ENCODE measurements around the gene MOB4. TPM values are rescaled to one million over a fixed set of nuclear protein-coding genes. Genes with fewer than 3 reads are reported as not detected.

Gene MOB4
- total and polyA plus RNA-seq, 10 of the 15 experiments (the other 5 are each of a cell fraction or from before 2014, with no cell fraction given): 13.5 to 44.2 (median 32.4) TPM

DNA sequence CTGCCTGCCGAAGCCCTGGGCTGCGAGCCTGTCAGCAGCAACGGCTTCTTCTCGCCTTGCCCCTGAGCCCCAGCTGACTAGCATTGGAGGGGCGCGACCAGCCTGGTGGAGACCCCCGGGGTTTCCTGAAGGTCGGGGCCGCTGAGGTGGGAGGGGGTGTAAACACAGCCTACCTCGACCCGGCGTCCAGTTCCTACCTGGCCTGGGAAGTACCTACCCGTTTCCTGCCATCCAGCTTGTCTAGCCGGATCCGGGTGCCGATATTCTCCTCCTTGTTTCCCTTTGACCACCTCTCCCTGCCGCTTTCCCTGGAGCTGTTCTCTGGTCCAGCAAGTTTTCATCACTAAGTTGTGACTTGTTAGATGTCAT lies 511 bp downstream of the MOB4 start:
- Histone ChIP-seq H4K20me1 (ENCODE audit: control insufficient read depth, insufficient read depth) (no peaks in the 10 kb centered on the region), H3K9ac (ENCODE audit: control insufficient read depth, insufficient read depth, low read length) (peak overlapping the region; percentile 95), H3K36me3 (ENCODE audit: control insufficient read depth in 2 of 2, insufficient read depth in 2 of 2, low read length in 1 of 2) (no peaks in the 10 kb centered on the region), H3K79me2 (ENCODE audit: control insufficient read depth, insufficient read depth, low read length) (peaks cover 59% of the 10 kb centered on the region), H3K27ac (ENCODE audit: control insufficient read depth, insufficient read depth) (peak overlapping the region; percentile 95), H3K4me1 (ENCODE audit: control insufficient read depth, insufficient read depth, low read length) (peaks cover 7% of the 10 kb centered on the region), H3K27me3 (replicated peaks in 1 of 2; ENCODE audit: control insufficient read depth in 2 of 2, insufficient read depth in 2 of 2, low read length in 1 of 2) (no peaks in the 10 kb centered on the region), H3K4me2 (ENCODE audit: control insufficient read depth, insufficient read depth) (peak overlapping the region; percentile 82; the same call in 1 of the 2 replicates), H3K4me3 (peak overlapping the region; percentile 99), H2AFZ (ENCODE audit: control insufficient read depth, low read depth, low read length) (peak overlapping the region; percentile 94), H3K9me3 (replicated peaks; ENCODE audit: control insufficient read depth, insufficient read depth, low read length) (peaks cover 5% of the 10 kb centered on the region)
- TF ChIP-seq IKZF2 (IDR thresholded peaks at IDR 0.05) (peak in 1 of 2 experiments; percentile 20; a peak in 1 of 4 replicates), CREM (IDR thresholded peaks at IDR 0.05; ENCODE audit: low read depth) (no peak)
- ATAC-seq (peak; percentile 42), FAIRE-seq (no peak), DNase-seq (ENCODE audit: low read depth, low spot score) (no peak)
- ChIA-PET CTCF (interaction anchor here (0.8 to 1.6 kb wide), 3 partner anchors 10 to 264 kb away, joined by 3 to 4 read pairs (median 4); no protein-coding TSS in a partner anchor), RAD21 (ENCODE audit: unreplicated experiment) (interaction anchor here (1.0 to 5.7 kb wide), 7 partner anchors 9 to 190 kb away, joined by 3 to 47 read pairs (median 4); partner anchors contain the start of genes HSPD1, HSPE1 and MARS2), SMC1A (ENCODE audit: uncharacterized antibody, unreplicated experiment) (interaction anchor here (0.8 to 3.2 kb wide), 11 partner anchors 15 to 262 kb away, joined by 3 to 34 read pairs (median 3); partner anchors contain the start of genes COQ10B, HSPD1, HSPE1 and SF3B1), POLR2A (interaction anchor here (0.6 to 7.0 kb wide), 13 partner anchors 8 to 589 kb away, joined by 3 to 156 read pairs (median 3); partner anchors contain the start of genes COQ10B, HSPD1, HSPE1 and MARS2)
- intact Hi-C loops (cut with micrococcal nuclease; ENCODE audit: unreplicated experiment) (loop anchor here (5.0 kb wide), 1 partner anchor 191 kb away; the partner anchor contains the start of gene MARS2), in situ Hi-C loops (cut with MboI) (no loop called here)
- 0% methylated on average over 15 of the region's 17 CpGs for WGBS (ENCODE audit: insufficient coverage, insufficient replicate concordance, low lambda C conversion rate, missing lambda C conversion rate)
- no TSS peak for BruUV-seq (replicated peaks)

DNA sequence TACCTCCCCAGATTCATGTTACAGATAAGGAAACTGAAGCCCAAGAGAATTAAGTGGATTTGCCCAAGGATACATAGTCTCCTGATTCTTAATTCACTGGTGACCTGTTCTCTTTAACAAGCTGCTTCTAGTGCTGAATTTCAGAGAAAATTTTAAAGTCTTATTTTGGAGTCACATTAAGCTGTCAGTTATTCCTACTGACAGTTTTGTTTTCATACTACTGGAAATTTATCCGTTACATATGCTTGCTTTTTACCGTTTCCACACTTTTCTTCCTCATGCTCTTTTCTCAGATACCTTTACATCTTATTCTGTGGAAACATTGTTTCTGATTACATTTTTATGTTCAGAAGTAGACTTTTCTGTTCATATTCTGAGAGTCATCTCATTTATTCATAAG lies 1.3 kb downstream of the MOB4 start:
- DNase-seq (ENCODE audit: low read depth, low spot score): no peak
- Histone ChIP-seq H3K9me3 (replicated peaks; ENCODE audit: control insufficient read depth, insufficient read depth, low read length) (peaks cover 5% of the 10 kb centered on the region), H3K27me3 (replicated peaks in 1 of 2; ENCODE audit: control insufficient read depth in 2 of 2, insufficient read depth in 2 of 2, low read length in 1 of 2) (no peaks in the 10 kb centered on the region), H4K20me1 (ENCODE audit: control insufficient read depth, insufficient read depth) (no peaks in the 10 kb centered on the region), H3K36me3 (ENCODE audit: control insufficient read depth in 2 of 2, insufficient read depth in 2 of 2, low read length in 1 of 2) (no peaks in the 10 kb centered on the region), H2AFZ (ENCODE audit: control insufficient read depth, low read depth, low read length) (no peak overlapping the region), H3K9ac (ENCODE audit: control insufficient read depth, insufficient read depth, low read length) (peak overlapping the region; percentile 95; the same call in 1 of the 2 replicates), H3K4me3 (peak overlapping the region; percentile 99), H3K4me2 (ENCODE audit: control insufficient read depth, insufficient read depth) (peak overlapping the region; percentile 82), H3K4me1 (ENCODE audit: control insufficient read depth, insufficient read depth, low read length) (peaks cover 7% of the 10 kb centered on the region), H3K79me2 (ENCODE audit: control insufficient read depth, insufficient read depth, low read length) (peaks cover 62% of the 10 kb centered on the region), H3K27ac (ENCODE audit: control insufficient read depth, insufficient read depth) (peak overlapping the region; percentile 95; the same call in 1 of the 2 replicates)
- intact Hi-C loops (cut with micrococcal nuclease; ENCODE audit: unreplicated experiment) (loop anchor here (5.0 kb wide), 1 partner anchor 190 kb away; the partner anchor contains the start of gene MARS2), in situ Hi-C loops (cut with MboI) (no loop called here)
- RAD21 ChIA-PET (ENCODE audit: unreplicated experiment): interaction anchor here (0.6 to 5.7 kb wide), 4 partner anchors 17 to 85 kb away, joined by 3 to 47 read pairs (median 4); partner anchors contain the start of genes HSPD1 and HSPE1
- ATAC-seq: no peak
- WGBS (ENCODE audit: insufficient coverage, insufficient replicate concordance, low lambda C conversion rate, missing lambda C conversion rate): 0% methylated on average over 2 of the region's 2 CpGs
- no peak for FAIRE-seq
- CTCF ChIA-PET: interaction anchor here (1.4 to 1.6 kb wide), 2 partner anchors 11 to 15 kb away, joined by 4 read pairs; no protein-coding TSS in a partner anchor
- POLR2A ChIA-PET: interaction anchor here (0.6 to 7.0 kb wide), 4 partner anchors 16 to 188 kb away, joined by 4 to 156 read pairs (median 10); partner anchors contain the start of genes HSPD1, HSPE1 and MARS2
- SMC1A ChIA-PET (ENCODE audit: uncharacterized antibody, unreplicated experiment): interaction anchor here (0.8 to 3.2 kb wide), 9 partner anchors 15 to 261 kb away, joined by 3 to 34 read pairs (median 3); partner anchors contain the start of genes COQ10B, HSPD1 and HSPE1
- BruUV-seq (replicated peaks): no TSS peak
- TF ChIP-seq LARP7 (IDR thresholded peaks at IDR 0.05): no peak
- TF ChIP-seq DPF2 (IDR thresholded peaks at IDR 0.05): no peak
- TF ChIP-seq, protein P1, sequence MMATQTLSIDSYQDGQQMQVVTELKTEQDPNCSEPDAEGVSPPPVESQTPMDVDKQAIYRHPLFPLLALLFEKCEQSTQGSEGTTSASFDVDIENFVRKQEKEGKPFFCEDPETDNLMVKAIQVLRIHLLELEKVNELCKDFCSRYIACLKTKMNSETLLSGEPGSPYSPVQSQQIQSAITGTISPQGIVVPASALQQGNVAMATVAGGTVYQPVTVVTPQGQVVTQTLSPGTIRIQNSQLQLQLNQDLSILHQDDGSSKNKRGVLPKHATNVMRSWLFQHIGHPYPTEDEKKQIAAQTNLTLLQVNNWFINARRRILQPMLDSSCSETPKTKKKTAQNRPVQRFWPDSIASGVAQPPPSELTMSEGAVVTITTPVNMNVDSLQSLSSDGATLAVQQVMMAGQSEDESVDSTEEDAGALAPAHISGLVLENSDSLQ (IDR thresholded peaks at IDR 0.05): no peak
- TF ChIP-seq, protein P2, sequence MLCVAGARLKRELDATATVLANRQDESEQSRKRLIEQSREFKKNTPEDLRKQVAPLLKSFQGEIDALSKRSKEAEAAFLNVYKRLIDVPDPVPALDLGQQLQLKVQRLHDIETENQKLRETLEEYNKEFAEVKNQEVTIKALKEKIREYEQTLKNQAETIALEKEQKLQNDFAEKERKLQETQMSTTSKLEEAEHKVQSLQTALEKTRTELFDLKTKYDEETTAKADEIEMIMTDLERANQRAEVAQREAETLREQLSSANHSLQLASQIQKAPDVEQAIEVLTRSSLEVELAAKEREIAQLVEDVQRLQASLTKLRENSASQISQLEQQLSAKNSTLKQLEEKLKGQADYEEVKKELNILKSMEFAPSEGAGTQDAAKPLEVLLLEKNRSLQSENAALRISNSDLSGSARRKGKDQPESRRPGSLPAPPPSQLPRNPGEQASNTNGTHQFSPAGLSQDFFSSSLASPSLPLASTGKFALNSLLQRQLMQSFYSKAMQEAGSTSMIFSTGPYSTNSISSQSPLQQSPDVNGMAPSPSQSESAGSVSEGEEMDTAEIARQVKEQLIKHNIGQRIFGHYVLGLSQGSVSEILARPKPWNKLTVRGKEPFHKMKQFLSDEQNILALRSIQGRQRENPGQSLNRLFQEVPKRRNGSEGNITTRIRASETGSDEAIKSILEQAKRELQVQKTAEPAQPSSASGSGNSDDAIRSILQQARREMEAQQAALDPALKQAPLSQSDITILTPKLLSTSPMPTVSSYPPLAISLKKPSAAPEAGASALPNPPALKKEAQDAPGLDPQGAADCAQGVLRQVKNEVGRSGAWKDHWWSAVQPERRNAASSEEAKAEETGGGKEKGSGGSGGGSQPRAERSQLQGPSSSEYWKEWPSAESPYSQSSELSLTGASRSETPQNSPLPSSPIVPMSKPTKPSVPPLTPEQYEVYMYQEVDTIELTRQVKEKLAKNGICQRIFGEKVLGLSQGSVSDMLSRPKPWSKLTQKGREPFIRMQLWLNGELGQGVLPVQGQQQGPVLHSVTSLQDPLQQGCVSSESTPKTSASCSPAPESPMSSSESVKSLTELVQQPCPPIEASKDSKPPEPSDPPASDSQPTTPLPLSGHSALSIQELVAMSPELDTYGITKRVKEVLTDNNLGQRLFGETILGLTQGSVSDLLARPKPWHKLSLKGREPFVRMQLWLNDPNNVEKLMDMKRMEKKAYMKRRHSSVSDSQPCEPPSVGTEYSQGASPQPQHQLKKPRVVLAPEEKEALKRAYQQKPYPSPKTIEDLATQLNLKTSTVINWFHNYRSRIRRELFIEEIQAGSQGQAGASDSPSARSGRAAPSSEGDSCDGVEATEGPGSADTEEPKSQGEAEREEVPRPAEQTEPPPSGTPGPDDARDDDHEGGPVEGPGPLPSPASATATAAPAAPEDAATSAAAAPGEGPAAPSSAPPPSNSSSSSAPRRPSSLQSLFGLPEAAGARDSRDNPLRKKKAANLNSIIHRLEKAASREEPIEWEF (IDR thresholded peaks at IDR 0.05; ENCODE audit: insufficient replicate concordance, low read depth, low read length): no peak
- TF ChIP-seq MEF2A (IDR thresholded peaks at IDR 0.05; ENCODE audit: insufficient read depth, low read depth, low read length): no peak
- TF ChIP-seq SMARCA5 (IDR thresholded peaks at IDR 0.05): no peak
